Activated naive CD8-positive, alpha-beta T cell treated with anti-CD3 and anti-CD28 coated beads, Interleukin-2, amount 10 ng/mL, durations not matched to agents 7 days and 5 days (primary cell): ENCODE data around the gene SLC22A23. TPM values are rescaled to one million over a fixed set of nuclear protein-coding genes. Genes with fewer than 3 reads are reported as not detected.

Experiments used
- ATAC-seq: fragments of 150-1000 bp; cut with Tn5 transposase; one replicate; pipeline ENCODE4 v1.10.0; 2021; ENCODE audit warnings: low read depth, moderate library complexity
- POLR2A ChIA-PET: fragments of 350-600 bp; sonication (Branson Sonifier 250); formaldehyde crosslinking; loops from one replicate; lab custom pipeline; 2021; ENCODE audit warnings: antibody characterized with exemption; lab: Charles Lee
- DNase-seq: peaks from one replicate; pipeline ENCODE4 v3.0.0; 2021
- H3K27ac Mint-ChIP-seq: one replicate; pipeline ENCODE4 v1.8.0; 2022; ENCODE audit warnings: mild to moderate bottlenecking, mixed read lengths
- H3K27me3 Mint-ChIP-seq: one replicate; pipeline ENCODE4 v1.8.0; 2022; ENCODE audit warnings: mild to moderate bottlenecking, moderate library complexity, mixed read lengths
- H3K36me3 Mint-ChIP-seq: one replicate; pipeline ENCODE4 v1.8.0; 2021; ENCODE audit warnings: mild to moderate bottlenecking, mixed read lengths
- H3K4me1 Mint-ChIP-seq: one replicate; pipeline ENCODE4 v1.8.0; 2021; ENCODE audit warnings: mixed read lengths
- H3K4me3 Mint-ChIP-seq: one replicate; pipeline ENCODE4 v1.8.0; 2022; ENCODE audit warnings: mild to moderate bottlenecking, moderate library complexity, mixed read lengths
- H3K9me3 Mint-ChIP-seq: one replicate; pipeline ENCODE4 v1.8.0; 2021; ENCODE audit warnings: mixed read lengths
- total RNA-seq, 2 experiments: library from RNA; stranded (reverse); gene quantifications; one replicate each; pipeline ENCODE4 v1.2.3, GENCODE V29; 2021

SLC22A23 gene
- total RNA-seq, 2 experiments from 2014 or later, result 0.82 to 1.2 TPM

GRCh38 chr6:3350252-3350796 lies 106.5 kb downstream of the SLC22A23 start:
- no peak overlapping the region for H3K4me3 Mint-ChIP-seq
- H3K27me3 Mint-ChIP-seq, result peaks cover 10% of the 10 kb centered on the region
- H3K4me1 Mint-ChIP-seq, result peaks cover 5% of the 10 kb centered on the region
- POLR2A ChIA-PET, result no interaction called here
- no peaks in the 10 kb centered on the region for H3K9me3 Mint-ChIP-seq
- ATAC-seq, result no peak
- no peak for DNase-seq
- H3K27ac Mint-ChIP-seq, result no peak overlapping the region
- no peaks in the 10 kb centered on the region for H3K36me3 Mint-ChIP-seq

DNA sequence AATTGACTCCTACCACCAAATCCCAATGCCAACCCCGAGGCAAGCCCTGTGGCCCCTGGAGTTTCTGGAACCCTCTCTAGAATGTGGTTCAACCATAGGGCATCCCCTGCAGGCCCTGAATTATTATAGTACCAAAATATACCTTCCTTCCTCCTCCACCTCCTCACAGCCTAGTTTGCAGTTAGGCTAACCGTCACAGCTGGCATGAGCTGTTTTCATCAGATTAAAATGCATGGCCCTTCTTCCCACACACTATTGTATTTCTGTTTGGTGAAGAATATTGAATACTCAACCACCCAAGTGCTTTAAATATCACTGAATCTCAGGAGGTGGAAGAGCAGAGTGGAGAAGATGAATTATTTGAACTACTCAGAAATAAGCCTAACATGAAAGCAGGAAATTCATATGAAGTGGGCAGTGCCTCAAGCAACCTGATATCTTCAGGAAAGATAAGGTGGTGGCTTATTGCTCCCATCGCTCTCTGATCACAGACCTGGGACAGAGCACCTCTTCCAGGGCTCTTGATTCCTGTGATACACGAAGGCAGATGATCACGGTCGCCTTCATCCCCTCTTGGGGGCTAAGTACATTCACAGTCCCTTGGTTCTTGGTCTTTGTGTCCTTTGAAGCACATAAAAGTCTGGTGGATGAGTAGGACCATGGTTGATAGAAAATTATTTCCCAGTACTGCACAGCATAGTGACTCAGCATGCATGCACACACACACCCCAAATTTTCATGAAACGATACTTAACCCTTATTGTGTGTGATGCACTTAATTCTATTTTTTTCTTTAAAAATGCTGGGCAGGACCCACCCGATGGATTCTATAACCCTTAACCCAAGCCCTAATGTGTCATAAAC lies 107.2 kb downstream of the SLC22A23 start:
- Mint-ChIP-seq H3K36me3 (no peaks in the 10 kb centered on the region), H3K27ac (no peak overlapping the region), H3K4me1 (peaks cover 5% of the 10 kb centered on the region), H3K27me3 (peaks cover 8% of the 10 kb centered on the region), H3K4me3 (no peak overlapping the region), H3K9me3 (no peaks in the 10 kb centered on the region)
- no peak for ATAC-seq
- no peak for DNase-seq
- POLR2A ChIA-PET, result no interaction called here

DNA sequence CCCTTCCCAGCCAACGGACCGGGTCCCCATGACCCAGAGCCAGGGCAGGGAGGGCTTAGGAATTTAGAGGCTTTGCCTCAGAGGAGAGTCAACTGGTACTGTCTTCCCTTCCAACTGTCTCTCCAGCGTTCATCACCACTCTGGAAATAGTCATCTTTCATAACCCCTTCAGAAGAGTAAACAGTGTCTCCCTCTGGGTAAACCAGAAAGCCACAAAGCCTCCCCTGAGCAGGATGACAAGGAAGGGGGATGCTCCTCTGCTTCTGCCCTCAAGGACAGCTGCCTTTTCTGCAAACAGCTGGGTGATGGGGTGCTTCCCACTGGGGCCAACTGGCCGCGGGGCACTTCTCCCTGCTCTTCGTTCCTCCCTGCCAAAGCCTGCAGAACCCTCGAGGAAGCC lies 108.0 kb downstream of the SLC22A23 start:
- POLR2A ChIA-PET, result no interaction called here
- Mint-ChIP-seq H3K27ac (no peak overlapping the region), H3K4me3 (no peak overlapping the region), H3K36me3 (no peaks in the 10 kb centered on the region), H3K4me1 (peaks cover 5% of the 10 kb centered on the region), H3K27me3 (peaks cover 5% of the 10 kb centered on the region), H3K9me3 (no peaks in the 10 kb centered on the region)
- DNase-seq (no peak), ATAC-seq (no peak)

DNA sequence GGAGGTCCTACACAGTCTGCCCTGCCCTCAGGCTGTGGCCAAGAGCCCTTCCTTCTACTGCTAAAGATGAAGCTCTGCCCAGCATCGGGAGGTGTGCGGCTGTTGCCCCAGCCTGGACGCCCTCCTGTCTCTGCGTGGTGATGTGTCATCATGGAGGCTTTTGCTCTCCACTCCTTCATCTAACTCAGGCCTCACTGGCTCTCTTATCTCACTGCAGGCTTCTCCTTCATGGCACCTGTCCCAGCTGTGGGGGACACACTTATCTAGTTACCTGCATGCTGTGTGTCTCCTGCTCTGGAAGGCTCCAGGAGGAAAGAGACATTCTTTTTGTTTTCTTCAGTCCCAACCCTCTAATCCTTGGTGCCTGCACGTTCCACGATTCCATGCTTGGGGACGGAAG lies 109.0 kb downstream of the SLC22A23 start:
- DNase-seq (no peak), ATAC-seq (no peak)
- no peaks in the 10 kb centered on the region for H3K36me3 Mint-ChIP-seq
- no peak overlapping the region for H3K27ac Mint-ChIP-seq
- H3K27me3 Mint-ChIP-seq, result peaks cover 5% of the 10 kb centered on the region
- H3K4me1 Mint-ChIP-seq, result peaks cover 5% of the 10 kb centered on the region
- H3K4me3 Mint-ChIP-seq, result no peak overlapping the region
- POLR2A ChIA-PET, result no interaction called here
- no peaks in the 10 kb centered on the region for H3K9me3 Mint-ChIP-seq

DNA sequence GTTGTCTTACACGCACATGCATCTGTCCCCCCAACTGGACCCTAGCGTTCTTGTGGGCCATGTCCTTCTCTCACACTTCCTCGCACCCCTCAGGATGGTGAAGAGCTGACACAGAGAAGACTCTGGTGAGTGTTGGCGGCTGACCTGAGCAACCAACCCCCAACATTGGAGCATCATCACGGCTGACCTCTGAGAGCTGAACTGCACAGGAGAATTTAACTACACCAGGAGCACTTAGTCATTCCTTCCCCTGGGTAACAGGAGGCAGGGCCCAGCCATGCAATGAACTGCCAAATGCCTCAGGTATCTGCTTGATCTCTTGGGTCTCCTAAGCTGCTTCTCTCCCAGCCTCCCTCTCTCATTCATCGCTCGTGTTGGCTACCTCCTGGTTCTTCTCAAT lies 109.6 kb downstream of the SLC22A23 start:
- H3K4me1 Mint-ChIP-seq, result peaks cover 5% of the 10 kb centered on the region
- no peak overlapping the region for H3K27ac Mint-ChIP-seq
- H3K36me3 Mint-ChIP-seq, result no peaks in the 10 kb centered on the region
- DNase-seq (no peak), ATAC-seq (no peak)
- peaks cover 5% of the 10 kb centered on the region for H3K27me3 Mint-ChIP-seq
- H3K9me3 Mint-ChIP-seq, result no peaks in the 10 kb centered on the region
- POLR2A ChIA-PET, result no interaction called here
- H3K4me3 Mint-ChIP-seq, result no peak overlapping the region

DNA sequence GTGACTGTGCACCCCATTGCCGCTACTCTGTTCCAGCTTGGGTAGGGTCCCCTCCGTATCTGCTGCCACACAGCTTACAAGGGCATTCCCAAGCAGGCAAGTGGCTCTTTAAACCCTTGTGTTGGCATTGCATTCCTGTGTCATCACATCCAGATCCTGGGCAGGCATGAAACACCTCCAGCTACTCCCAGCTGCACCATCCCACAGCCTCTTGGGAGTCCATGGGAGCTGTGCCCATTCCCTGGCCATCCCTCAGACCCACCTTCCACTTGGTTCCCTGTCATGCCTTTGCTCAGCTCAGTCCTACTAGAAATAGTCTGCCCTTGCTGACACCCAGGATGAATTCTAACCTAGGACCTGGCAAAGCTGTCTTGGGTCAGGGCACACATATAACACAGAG lies 110.4 kb downstream of the SLC22A23 start:
- H3K9me3 Mint-ChIP-seq, result no peaks in the 10 kb centered on the region
- H3K4me1 Mint-ChIP-seq, result peaks cover 5% of the 10 kb centered on the region

GRCh38 chr6:3345836-3346235 lies 111.0 kb downstream of the SLC22A23 start:
- peaks cover 5% of the 10 kb centered on the region for H3K4me1 Mint-ChIP-seq
- H3K27me3 Mint-ChIP-seq, result peaks cover 5% of the 10 kb centered on the region
- POLR2A ChIA-PET, result no interaction called here
- H3K27ac Mint-ChIP-seq, result no peak overlapping the region
- no peak for DNase-seq
- no peaks in the 10 kb centered on the region for H3K9me3 Mint-ChIP-seq
- H3K4me3 Mint-ChIP-seq, result no peak overlapping the region
- ATAC-seq, result no peak
- H3K36me3 Mint-ChIP-seq, result no peaks in the 10 kb centered on the region

More for the DNA sequence above, 110.4 kb downstream of the SLC22A23 start:
- DNase-seq (no peak), ATAC-seq (no peak)
- H3K27ac Mint-ChIP-seq, result no peak overlapping the region
- POLR2A ChIA-PET, result no interaction called here
- H3K4me3 Mint-ChIP-seq, result no peak overlapping the region
- H3K27me3 Mint-ChIP-seq, result peaks cover 5% of the 10 kb centered on the region
- no peaks in the 10 kb centered on the region for H3K36me3 Mint-ChIP-seq

DNA sequence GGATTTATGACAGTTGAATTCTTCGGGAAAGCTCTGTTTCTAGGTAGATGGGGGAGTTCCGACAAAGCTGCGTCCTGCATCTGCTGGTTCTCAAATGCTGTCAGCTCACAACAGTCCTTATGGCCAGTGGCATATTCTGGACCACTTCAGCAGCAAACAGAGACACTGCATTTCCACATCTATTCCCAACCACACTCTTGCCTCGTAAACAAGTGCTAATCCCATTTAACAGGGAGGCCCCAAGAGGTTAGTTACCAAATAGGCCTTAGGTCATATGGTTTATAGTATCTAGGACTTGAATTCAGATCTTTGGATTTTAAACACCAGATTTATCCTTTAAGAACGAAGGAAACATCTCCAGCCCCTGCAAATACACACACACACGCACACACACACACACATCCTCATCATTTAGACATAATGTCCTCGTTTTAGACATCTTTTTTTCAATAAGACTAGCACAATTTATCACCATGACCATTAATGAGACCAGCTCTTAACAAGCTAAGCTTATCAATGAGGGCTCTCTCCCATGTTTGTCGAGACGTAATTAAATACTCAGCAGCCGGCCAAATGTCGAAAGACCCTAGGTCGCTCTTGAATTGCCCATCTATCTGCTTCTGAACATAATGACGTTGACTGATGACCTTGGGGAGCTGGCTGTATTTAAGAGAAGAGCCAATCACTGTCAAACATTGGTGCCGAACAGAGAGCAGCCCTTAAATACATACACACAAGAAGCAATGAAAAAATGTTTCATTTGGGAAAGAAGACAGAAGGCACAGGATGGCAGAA lies 113.6 kb downstream of the SLC22A23 start:
- ATAC-seq, result no peak

GRCh38 chr6:3341467-3341866 lies 115.4 kb downstream of the SLC22A23 start:
- H3K4me1 Mint-ChIP-seq, result peaks cover 10% of the 10 kb centered on the region
- no peaks in the 10 kb centered on the region for H3K36me3 Mint-ChIP-seq
- no peak for ATAC-seq
- no peak for DNase-seq
- no peaks in the 10 kb centered on the region for H3K9me3 Mint-ChIP-seq
- H3K27ac Mint-ChIP-seq, result no peak overlapping the region
- H3K4me3 Mint-ChIP-seq, result no peak overlapping the region
- H3K27me3 Mint-ChIP-seq, result peaks cover 2% of the 10 kb centered on the region
- POLR2A ChIA-PET, result no interaction called here

More for the DNA sequence above, 113.6 kb downstream of the SLC22A23 start:
- Mint-ChIP-seq H3K4me1 (peaks cover 2% of the 10 kb centered on the region), H3K4me3 (no peak overlapping the region), H3K9me3 (no peaks in the 10 kb centered on the region), H3K36me3 (no peaks in the 10 kb centered on the region), H3K27ac (no peak overlapping the region), H3K27me3 (peaks cover 2% of the 10 kb centered on the region)
- DNase-seq, result no peak
- POLR2A ChIA-PET, result no interaction called here

DNA sequence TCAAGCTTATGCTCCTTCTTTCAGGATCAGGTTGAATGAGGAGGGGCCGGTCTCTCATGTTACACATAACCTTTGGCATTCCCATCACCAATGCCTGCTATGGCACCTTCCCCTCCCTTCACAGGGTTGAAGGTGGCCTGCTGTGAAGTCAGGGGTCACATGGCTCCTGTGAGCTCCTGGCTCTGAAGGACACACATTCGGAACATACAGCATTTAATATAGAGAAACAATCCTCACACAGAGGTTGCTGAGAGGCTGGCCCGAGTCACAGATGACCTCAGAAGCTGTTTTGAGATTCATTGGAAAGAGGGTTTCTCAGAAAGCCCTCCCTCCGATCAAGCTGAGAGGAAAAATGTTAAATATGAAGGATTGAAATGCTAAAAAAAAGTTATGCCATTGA lies 116.0 kb downstream of the SLC22A23 start:
- H3K9me3 Mint-ChIP-seq, result no peaks in the 10 kb centered on the region
- peaks cover 10% of the 10 kb centered on the region for H3K4me1 Mint-ChIP-seq
- ATAC-seq (no peak), DNase-seq (no peak)
- no peaks in the 10 kb centered on the region for H3K27me3 Mint-ChIP-seq
- POLR2A ChIA-PET, result no interaction called here
- H3K27ac Mint-ChIP-seq, result no peak overlapping the region
- H3K36me3 Mint-ChIP-seq, result no peaks in the 10 kb centered on the region
- no peak overlapping the region for H3K4me3 Mint-ChIP-seq

DNA sequence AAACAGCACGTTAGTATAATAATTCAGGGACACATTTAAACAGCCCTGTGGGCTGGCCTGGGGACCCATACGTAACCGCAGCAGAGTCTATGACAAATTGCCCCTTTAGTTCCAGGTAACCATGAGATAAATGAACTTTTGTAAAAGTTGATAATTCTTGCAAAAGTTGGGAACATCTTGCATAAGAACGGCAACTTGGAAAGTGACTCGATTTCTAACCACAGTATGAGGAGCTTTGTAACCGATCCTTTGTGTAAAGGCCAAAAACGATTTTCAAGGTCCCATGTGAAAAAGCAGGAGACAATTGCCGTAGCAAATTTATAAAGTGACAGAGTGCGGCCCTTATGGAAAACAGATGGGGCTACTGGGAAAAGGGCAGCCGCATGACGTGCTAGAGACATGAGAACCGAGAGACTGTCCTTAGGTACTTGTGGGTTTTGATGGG lies 116.5 kb downstream of the SLC22A23 start:
- POLR2A ChIA-PET, result no interaction called here
- no peak overlapping the region for H3K27ac Mint-ChIP-seq
- ATAC-seq (no peak), DNase-seq (no peak)
- H3K4me3 Mint-ChIP-seq, result no peak overlapping the region
- H3K36me3 Mint-ChIP-seq, result no peaks in the 10 kb centered on the region
- peaks cover 10% of the 10 kb centered on the region for H3K4me1 Mint-ChIP-seq
- no peaks in the 10 kb centered on the region for H3K9me3 Mint-ChIP-seq
- H3K27me3 Mint-ChIP-seq, result no peaks in the 10 kb centered on the region

- Mint-ChIP-seq H3K27ac (no peak overlapping the region), H3K36me3 (no peaks in the 10 kb centered on the region), H3K27me3 (peaks cover 2% of the 10 kb centered on the region), H3K4me3 (no peak overlapping the region), H3K4me1 (peaks cover 10% of the 10 kb centered on the region), H3K9me3 (no peaks in the 10 kb centered on the region)
- POLR2A ChIA-PET, result no interaction called here
- ATAC-seq (no peak), DNase-seq (no peak)
These were observed 117.0 kb downstream of the SLC22A23 start for GRCh38 chr6:3339811-3340210.

- Mint-ChIP-seq H3K4me1 (peaks cover 10% of the 10 kb centered on the region), H3K27me3 (peaks cover 12% of the 10 kb centered on the region), H3K36me3 (no peaks in the 10 kb centered on the region), H3K9me3 (no peaks in the 10 kb centered on the region), H3K27ac (no peak overlapping the region), H3K4me3 (no peak overlapping the region)
- POLR2A ChIA-PET, result no interaction called here
- no peak for ATAC-seq
- no peak for DNase-seq
These were observed 119.1 kb downstream of the SLC22A23 start for GRCh38 chr6:3337521-3338350.
